ENCODE results near the gene URB1. TPM values are rescaled to one million over a fixed set of nuclear protein-coding genes. Genes with fewer than 3 reads are reported as not detected.

Gene URB1
- polyA plus RNA-seq, 1 of the 3 experiments (the other 2 are of a cell fraction): 9.9 TPM

- H3K79me2 ChIP-seq (ENCODE audit: insufficient read depth): peaks cover 82% of the 10 kb centered on the region
- TF ChIP-seq NFIC (IDR thresholded peaks at IDR 0.05; ENCODE audit: borderline replicate concordance) (no peak), PBX3 (IDR thresholded peaks at IDR 0.05) (no peak), ELF1 (IDR thresholded peaks at IDR 0.05) (no peak), JUND (IDR thresholded peaks at IDR 0.05) (no peak), RFX5 (IDR thresholded peaks at IDR 0.05; ENCODE audit: low read length) (no peak), NRF1 (IDR thresholded peaks at IDR 0.05; ENCODE audit: low read depth, low read length) (no peak), SMC3 (IDR thresholded peaks at IDR 0.05; ENCODE audit: low read depth, low read length) (no peak), RAD21 (IDR thresholded peaks at IDR 0.05; ENCODE audit: low read length) (no peak), EZH2phosphoT487 (IDR thresholded peaks at IDR 0.05; ENCODE audit: borderline replicate concordance, low read depth) (no peak), GABPA (IDR thresholded peaks at IDR 0.05; ENCODE audit: low read depth) (no peak)
- CTCF ChIA-PET: interaction anchor here (2.3 kb wide), 1 partner anchor 183 kb away, joined by 7 read pairs; no protein-coding TSS in a partner anchor
Measured at GRCh38 chr21:32418146-32418545, 25.3 kb upstream of the URB1 start.

GRCh38 chr21:32415451-32416398 is 22.9 kb upstream of the URB1 start:
- ChIA-PET CTCF (interaction anchor here (0.8 to 2.8 kb wide), 7 partner anchors 8 to 187 kb away, joined by 3 to 27 read pairs (median 8); no protein-coding TSS in a partner anchor), POLR2A (no interaction called here)
- Histone ChIP-seq H3K4me1 (ENCODE audit: control insufficient read depth in 1 of 2, insufficient read depth in 2 of 2, low read depth in 1 of 2, low read length in 1 of 2) (peaks cover 13% of the 10 kb centered on the region in 2 experiments; a peak in 3 of 4 replicates), H3K9me3 (no peaks in the 10 kb centered on the region), H3K4me2 (peak overlapping the region; percentile 97), H3K4me3 (ENCODE audit: low read depth in 2 of 2, low read length in 1 of 2) (peak overlapping the region in 1 of 2 experiments; percentile 72; a peak in 1 of 4 replicates), H3K79me2 (ENCODE audit: insufficient read depth) (peaks cover 77% of the 10 kb centered on the region), H3F3A (replicated peaks; ENCODE audit: insufficient read depth) (peaks cover 14% of the 10 kb centered on the region), H3K36me3 (replicated peaks in 1 of 2; ENCODE audit: control insufficient read depth in 1 of 2, insufficient read depth in 2 of 2, low read length in 1 of 2) (peaks cover 0 to 1% of the 10 kb centered on the region in 2 experiments), H2AFZ (ENCODE audit: low read depth) (no peak overlapping the region), H3K9me2 (no peaks in the 10 kb centered on the region), H4K20me1 (ENCODE audit: insufficient read depth) (no peaks in the 10 kb centered on the region), H3K27me3 (ENCODE audit: insufficient read depth) (no peaks in the 10 kb centered on the region), H3K9ac (peak overlapping the region; percentile 97; the same call in 1 of the 2 replicates), H3K27ac (ENCODE audit: low read depth in 2 of 2, low read length in 1 of 2) (peak overlapping the region in 1 of 2 experiments; percentile 81; a peak in 1 of 4 replicates)
- 83% methylated on average over 11 of the region's 11 CpGs for whole genome bisulfite sequencing (ENCODE audit: low lambda C conversion rate)
- no peak for DNase-seq
- TF ChIP-seq FOSL2 (IDR thresholded peaks at IDR 0.05; ENCODE audit: borderline replicate concordance, low read depth) (no peak), CHD2 (IDR thresholded peaks at IDR 0.05; ENCODE audit: low read length, partially characterized antibody) (no peak)

More at GRCh38 chr21:32418146-32418545, 25.3 kb upstream of the URB1 start:
- Histone ChIP-seq H3K4me3 (ENCODE audit: low read depth in 2 of 2, low read length in 1 of 2) (no peak overlapping the region), H3K27me3 (ENCODE audit: insufficient read depth) (no peaks in the 10 kb centered on the region), H3K36me3 (replicated peaks in 1 of 2; ENCODE audit: control insufficient read depth in 1 of 2, insufficient read depth in 2 of 2, low read length in 1 of 2) (peaks cover 0 to 10% of the 10 kb centered on the region in 2 experiments), H3K9me2 (no peaks in the 10 kb centered on the region), H3K9me3 (peaks cover 8% of the 10 kb centered on the region; the same call in 1 of the 2 replicates), H3F3A (replicated peaks; ENCODE audit: insufficient read depth) (peaks cover 25% of the 10 kb centered on the region), H3K4me2 (no peak overlapping the region), H4K20me1 (ENCODE audit: insufficient read depth) (no peaks in the 10 kb centered on the region), H3K9ac (no peak overlapping the region), H3K4me1 (ENCODE audit: control insufficient read depth in 1 of 2, insufficient read depth in 2 of 2, low read depth in 1 of 2, low read length in 1 of 2) (peaks cover under 1 to 13% of the 10 kb centered on the region in 2 experiments; a peak in 3 of 4 replicates), H2AFZ (ENCODE audit: low read depth) (no peak overlapping the region), H3K27ac (ENCODE audit: low read depth in 2 of 2, low read length in 1 of 2) (no peak overlapping the region)
- POLR2A ChIA-PET: no interaction called here
- no peak for DNase-seq
- WGBS (ENCODE audit: low lambda C conversion rate): 89% methylated on average over 4 of the region's 4 CpGs
